Right lobe of liver (tissue), 6 donors: ENCODE results near the gene CDK11A. TPM values are rescaled to one million over a fixed set of nuclear protein-coding genes. Genes with fewer than 3 reads are reported as not detected.

Experiments used
- ATAC-seq, 4 donors: fragments of 200-7000 bp; cut with Tn5 transposase; one replicate each; pipeline ENCODE4 v1.9.1; 2020; ENCODE audit warnings: mild to moderate bottlenecking in 4 of 4, moderate library complexity in 4 of 4
- DNase-seq, 3 donors: peaks; one replicate each; pipeline ENCODE4 v3.0.0-alpha.2; 2020
- H3K27ac ChIP-seq, 3 donors: fragments of 200-600 bp; one replicate each; pipeline ENCODE4 v1.8.0; 2022
- H3K27me3 ChIP-seq, 2 donors: fragments of 200-600 bp; one replicate each; pipeline ENCODE4 v1.8.0; 2022
- H3K36me3 ChIP-seq, 4 donors: fragments of 200-600 bp; sonication (generic) in 1 of 4; one replicate each; pipeline versions ENCODE4 v1.5.1 to v1.8.0; 2017 to 2022; ENCODE audit warnings: control low read depth in 1 of 4
- H3K4me1 ChIP-seq, 4 donors: fragments of 200-600 bp; sonication (generic) in 1 of 4; one replicate each; pipeline versions ENCODE4 v1.5.1 to v1.8.0; 2017 to 2022; ENCODE audit warnings: control low read depth in 1 of 4
- H3K4me3 ChIP-seq, 3 donors: fragments of 200-600 bp; one replicate each; pipeline ENCODE4 v1.8.0; 2022
- H3K9me3 ChIP-seq, 4 donors: fragments of 200-600 bp; sonication (generic) in 1 of 4; one replicate each; pipeline versions ENCODE4 v1.5.1 to v1.8.0; 2017 to 2022; ENCODE audit warnings: control low read depth in 1 of 4
- POLR2A ChIP-seq: fragments of 450-650 bp; IDR thresholded peaks from one replicate; pipeline ENCODE4 v1.6.1; 2017; ENCODE audit warnings: antibody characterized with exemption, mild to moderate bottlenecking
- WGBS: methylation state at CpG from one replicate; pipeline ENCODE4 v1.1.6; 2018; ENCODE audit warnings: low coverage, low lambda C conversion rate; ENCODE audit not compliant: insufficient coverage; ENCODE audit errors: missing lambda C conversion rate; 5-methylcytosine and 5-hydroxymethylcytosine counted together
- intact Hi-C, 2 donors: fragments of 100-400 bp; cut with DNase I; formaldehyde crosslinking; loops; one replicate each; pipeline versions ENCODE4 v1.11.2 to v1.14.1; 2022
- total RNA-seq, 6 experiments: library from RNA; depleted of rRNA in 2 of 6; stranded (reverse); fragments of >200 nt in 2 of 6; fragmentation: NEBNext Ultra II Directional in 3 of 6; extraction: Animal tissue kit (Norgen Biotek cat#: 25700) in 3 of 6; gene quantifications; one replicate each; pipeline versions ENCODE4 v1.1.0 to v1.2.4, GENCODE V29; 2016 to 2023
- TF ChIP-seq, protein P1 (sequence below), 4 donors: fragments of 200-600 bp in 3 of 4; fragments of 450-650 bp in 1 of 4; IDR thresholded peaks; one replicate each; pipeline versions ENCODE4 v1.5.1 to v1.8.0; 2016 to 2022; ENCODE audit warnings: antibody characterized with exemption in 4 of 4, mild to moderate bottlenecking in 2 of 4
- donor health status: DM: no; HTN: yes; CAD: no.
- donor health status: DM: no; HTN: no; CAD: no.
- donor health status: DM: no; HTN: no; CAD: no.
- donor health status: DM: no; HTN: yes; CAD: no.
- donor health status: DM: no; HTN: yes; CAD: no.

The CDK11A gene
- total RNA-seq, 6 experiments from 2014 or later: 8.4 to 25.2 (median 11.0) TPM

DNA sequence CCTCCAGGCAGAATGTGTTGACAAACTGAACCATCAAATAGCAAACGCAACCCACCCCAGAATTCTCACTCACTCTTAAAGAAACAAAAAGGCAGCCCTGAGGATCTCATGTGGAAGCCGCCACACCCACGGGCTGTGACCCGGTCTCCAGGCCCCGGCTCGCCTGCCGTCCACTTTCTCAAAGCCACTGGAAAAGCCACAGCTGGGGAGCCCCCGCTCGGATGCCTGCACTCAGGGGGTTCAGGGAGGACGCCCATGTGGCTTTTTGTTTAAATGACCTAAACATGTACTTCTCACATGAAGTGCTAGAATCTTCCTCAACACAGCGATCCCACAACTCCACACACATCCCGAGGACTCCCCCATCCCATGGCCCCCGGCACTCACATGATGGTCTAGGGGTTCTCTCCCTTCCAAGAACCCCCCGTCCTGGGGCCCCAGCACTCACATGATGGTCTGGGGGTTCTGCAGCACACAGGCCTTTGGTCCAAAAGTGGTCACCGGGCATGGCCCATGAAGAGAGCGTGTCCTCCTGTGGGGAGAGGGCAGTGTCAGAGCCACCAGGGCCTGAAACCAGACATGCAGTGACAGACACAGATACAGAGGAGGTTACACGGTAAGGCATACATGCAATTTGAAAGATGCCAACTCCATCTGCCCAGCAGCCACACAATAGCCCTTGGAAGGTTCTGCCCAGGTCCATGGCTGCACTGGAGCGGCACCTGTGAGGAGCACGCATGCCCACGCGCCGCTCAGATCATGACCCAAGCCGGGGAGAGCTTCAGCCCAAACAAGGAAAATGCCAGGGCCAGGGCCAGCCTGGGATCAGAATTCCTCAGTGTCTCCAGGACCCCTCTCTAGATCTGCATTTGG, 37.6 kb upstream of the CDK11A start:
- intact Hi-C loops: no loop called here
- Histone ChIP-seq H3K36me3 (peaks cover 0 to 32% (median 9%) of the 10 kb centered on the region in 4 donors), H3K4me3 (no peak overlapping the region), H3K27ac (no peak overlapping the region), H3K9me3 (no peaks in the 10 kb centered on the region), H3K4me1 (peaks cover 0 to 66% (median 29%) of the 10 kb centered on the region in 4 donors), H3K27me3 (no peaks in the 10 kb centered on the region)
- 91% methylated on average over 12 of the region's 23 CpGs for WGBS
- DNase-seq: peak in 2 of 3 donors; percentile 2 to 42
- no peak for ATAC-seq
- TF ChIP-seq POLR2A: no peak
- TF ChIP-seq, protein P1, sequence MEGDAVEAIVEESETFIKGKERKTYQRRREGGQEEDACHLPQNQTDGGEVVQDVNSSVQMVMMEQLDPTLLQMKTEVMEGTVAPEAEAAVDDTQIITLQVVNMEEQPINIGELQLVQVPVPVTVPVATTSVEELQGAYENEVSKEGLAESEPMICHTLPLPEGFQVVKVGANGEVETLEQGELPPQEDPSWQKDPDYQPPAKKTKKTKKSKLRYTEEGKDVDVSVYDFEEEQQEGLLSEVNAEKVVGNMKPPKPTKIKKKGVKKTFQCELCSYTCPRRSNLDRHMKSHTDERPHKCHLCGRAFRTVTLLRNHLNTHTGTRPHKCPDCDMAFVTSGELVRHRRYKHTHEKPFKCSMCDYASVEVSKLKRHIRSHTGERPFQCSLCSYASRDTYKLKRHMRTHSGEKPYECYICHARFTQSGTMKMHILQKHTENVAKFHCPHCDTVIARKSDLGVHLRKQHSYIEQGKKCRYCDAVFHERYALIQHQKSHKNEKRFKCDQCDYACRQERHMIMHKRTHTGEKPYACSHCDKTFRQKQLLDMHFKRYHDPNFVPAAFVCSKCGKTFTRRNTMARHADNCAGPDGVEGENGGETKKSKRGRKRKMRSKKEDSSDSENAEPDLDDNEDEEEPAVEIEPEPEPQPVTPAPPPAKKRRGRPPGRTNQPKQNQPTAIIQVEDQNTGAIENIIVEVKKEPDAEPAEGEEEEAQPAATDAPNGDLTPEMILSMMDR (IDR thresholded peaks at IDR 0.05): no peak

DNA sequence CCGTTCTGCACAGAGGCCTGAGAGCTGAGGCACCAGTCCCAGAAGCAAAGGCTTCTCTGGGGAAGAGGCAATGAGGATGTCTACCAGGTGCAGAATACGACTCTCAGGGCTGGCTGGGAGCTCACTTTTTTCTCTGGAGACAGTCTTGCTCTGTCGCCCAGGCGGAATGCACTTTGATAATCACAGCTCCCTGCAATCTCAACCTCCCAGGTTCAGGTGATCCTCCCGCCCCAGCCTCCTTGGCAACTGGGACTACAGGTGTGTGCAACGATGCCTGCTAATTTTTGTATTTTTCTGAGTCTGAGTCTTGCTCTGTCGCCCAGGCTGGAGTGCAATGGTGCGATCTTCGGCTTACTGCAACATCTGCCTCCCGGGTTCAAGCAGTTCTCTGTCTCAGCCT, 36.6 kb upstream of the CDK11A start:
- intact Hi-C loops: no loop called here
- peak overlapping the region in 1 of 3 donors; percentile 95 for H3K27ac ChIP-seq
- peak in 1 of 3 donors; percentile 14 for DNase-seq
- ATAC-seq: no peak
- no peaks in the 10 kb centered on the region for H3K27me3 ChIP-seq
- H3K36me3 ChIP-seq: peaks cover 0 to 43% (median 16%) of the 10 kb centered on the region in 4 donors
- TF ChIP-seq, protein P1 (IDR thresholded peaks at IDR 0.05): no peak
- no peak for TF ChIP-seq POLR2A
- H3K4me1 ChIP-seq: peaks cover 0 to 67% (median 29%) of the 10 kb centered on the region in 4 donors
- WGBS: 84% methylated on average over 7 of the region's 10 CpGs
- no peak overlapping the region for H3K4me3 ChIP-seq
- no peaks in the 10 kb centered on the region for H3K9me3 ChIP-seq

GRCh38 chr1:1760345-1760650, 36.1 kb upstream of the CDK11A start:
- ATAC-seq (no peak), DNase-seq (peak; percentile 16 to 56 (median 46))
- Histone ChIP-seq H3K4me1 (peaks cover 0 to 62% (median 27%) of the 10 kb centered on the region in 4 donors), H3K27ac (peak overlapping the region in 1 of 3 donors; percentile 95), H3K9me3 (no peaks in the 10 kb centered on the region), H3K36me3 (peaks cover 0 to 47% (median 17%) of the 10 kb centered on the region in 4 donors), H3K27me3 (no peaks in the 10 kb centered on the region), H3K4me3 (no peak overlapping the region)
- 33% methylated on average over 1 of the region's 20 CpGs for WGBS
- intact Hi-C loops: no loop called here
- no peak for TF ChIP-seq POLR2A
- TF ChIP-seq, protein P1 (IDR thresholded peaks at IDR 0.05): no peak

- 16% methylated on average over 16 of the region's 37 CpGs for WGBS
- H3K4me3 ChIP-seq: no peak overlapping the region
- intact Hi-C loops: loop anchor here (5.0 to 10.0 kb wide), 2 partner anchors 145 to 148 kb away; no protein-coding TSS in a partner anchor
- peaks cover 0 to 53% (median 17%) of the 10 kb centered on the region in 4 donors for H3K36me3 ChIP-seq
- peak overlapping the region; percentile 71 to 95 (median 92) for H3K27ac ChIP-seq
- no peaks in the 10 kb centered on the region for H3K9me3 ChIP-seq
- peaks cover 0 to 56% (median 23%) of the 10 kb centered on the region in 4 donors for H3K4me1 ChIP-seq
- DNase-seq (peak; percentile 53 to 90 (median 83)), ATAC-seq (peak in 3 of 4 donors; percentile 4 to 25 (median 4))
- no peaks in the 10 kb centered on the region for H3K27me3 ChIP-seq
- TF ChIP-seq POLR2A: no peak
- TF ChIP-seq, protein P1 (IDR thresholded peaks at IDR 0.05): no peak
Measured at GRCh38 chr1:1759456-1760344, 35.5 kb upstream of the CDK11A start.
